Stimulated activated CD4-positive, alpha-beta T cell treated with anti-CD3 and anti-CD28 coated beads, Interleukin-1b, Interleukin-23, amount 100 ng/mL, for 48 hours (primary cell): ENCODE results near the gene GRIK4.
"Not testable (repeated sequence)": the region's sequence is repeated elsewhere in the genome, so short reads cannot be mapped to it uniquely, and the experiment has no call there.

Experiments
- DNase-seq: peaks from one replicate; pipeline ENCODE4 v3.0.0-alpha.2; 2020

The GRIK4 gene

GRCh38 chr11:120756931-120757330 is 245.4 kb downstream of the GRIK4 start:
- no peak for DNase-seq

GRCh38 chr11:120759046-120759445 is 247.5 kb downstream of the GRIK4 start:
- no peak for DNase-seq

DNA sequence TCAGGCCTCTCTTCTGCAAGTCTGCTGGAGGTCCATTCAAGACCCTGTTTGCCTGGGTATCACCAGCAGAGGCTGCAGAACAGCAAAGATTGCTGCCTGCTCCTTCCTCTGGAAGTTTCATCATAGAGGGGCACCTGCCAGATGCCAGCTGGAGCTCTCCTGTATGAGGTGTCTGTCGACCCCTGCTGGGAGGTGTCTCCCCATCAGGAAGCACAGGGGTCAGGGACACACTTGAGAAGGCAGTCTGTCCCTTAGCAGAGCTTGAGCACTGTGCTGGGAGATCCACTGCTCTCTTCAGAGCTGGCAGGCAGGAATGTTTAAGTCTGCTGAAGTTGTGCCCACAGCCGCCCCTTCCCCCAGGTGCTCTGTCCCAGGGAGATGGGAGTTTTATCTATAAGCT is 254.2 kb downstream of the GRIK4 start:
- DNase-seq: not testable (repeated sequence)

GRCh38 chr11:120766318-120766717 is 254.8 kb downstream of the GRIK4 start:
- DNase-seq: no peak

- no peak for DNase-seq
Observed at GRCh38 chr11:120768949-120769348, 257.4 kb downstream of the GRIK4 start.

- no peak for DNase-seq
Observed at GRCh38 chr11:120769906-120770305, 258.4 kb downstream of the GRIK4 start.

GRCh38 chr11:120771551-120772060 is 260.1 kb downstream of the GRIK4 start:
- DNase-seq: no peak

DNA sequence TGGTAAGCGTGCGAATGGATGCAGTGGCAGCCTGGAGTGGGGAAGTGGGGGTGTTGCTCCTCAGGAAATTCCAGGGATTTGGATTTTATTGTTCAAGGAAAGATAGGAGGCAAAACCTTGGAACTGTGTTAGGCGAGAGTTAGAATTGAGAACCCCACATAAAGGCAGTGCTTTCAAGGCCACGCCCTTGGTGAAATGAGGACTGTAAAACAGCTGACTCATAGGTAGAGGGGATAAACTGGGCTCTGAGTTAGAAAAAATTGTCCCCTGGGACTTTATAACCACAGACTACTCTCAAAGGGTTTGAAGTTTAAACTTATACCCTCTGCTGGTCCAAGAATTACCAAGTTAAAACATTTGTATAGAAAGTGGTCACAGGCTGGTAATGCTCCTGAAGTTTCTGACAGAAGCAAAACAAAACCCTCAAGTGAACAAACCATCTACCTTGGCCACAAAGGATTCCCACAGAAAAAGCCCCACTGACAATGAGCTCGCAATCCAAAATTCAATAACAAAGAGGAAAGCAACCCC is 262.0 kb downstream of the GRIK4 start:
- DNase-seq: no peak

DNA sequence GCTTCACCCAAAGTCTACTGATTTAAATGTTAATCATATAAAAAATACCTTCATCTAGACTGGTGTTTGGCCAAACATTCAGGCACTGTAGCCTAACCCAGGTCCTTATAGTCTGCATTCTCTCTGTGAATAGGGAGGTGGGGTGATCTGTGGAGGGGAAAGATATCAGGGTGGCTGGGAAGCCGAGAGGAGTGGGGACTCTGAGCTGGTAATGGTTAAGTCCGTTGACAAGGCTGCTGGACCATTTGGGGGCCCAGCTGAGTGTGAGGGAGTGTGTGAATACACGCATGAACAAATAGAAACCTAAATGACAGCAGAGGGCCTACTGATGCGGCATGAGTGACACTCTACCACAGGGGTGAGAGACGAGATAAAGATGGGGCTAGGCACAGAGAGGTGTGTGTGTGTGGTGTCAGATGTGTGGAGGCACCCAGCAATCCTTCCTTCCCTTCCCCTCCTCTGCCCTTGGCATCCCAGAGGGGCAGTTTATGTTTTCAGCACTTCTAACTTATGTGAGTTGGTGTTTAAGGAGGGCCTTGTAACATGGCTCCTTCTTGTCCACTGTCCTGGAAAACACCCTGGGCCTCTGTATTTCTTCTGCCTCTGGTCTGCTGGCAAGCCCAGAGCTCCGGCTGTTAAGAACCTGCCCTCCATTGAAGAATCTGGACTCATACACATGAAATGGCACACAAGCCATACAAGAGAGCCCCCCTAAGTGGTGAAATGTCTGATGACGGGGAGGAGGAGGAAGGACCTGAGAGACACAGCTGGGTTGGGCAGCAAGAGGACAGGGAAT is 263.2 kb downstream of the GRIK4 start:
- no peak for DNase-seq

- no peak for DNase-seq
Observed at GRCh38 chr11:120775986-120776951, 264.7 kb downstream of the GRIK4 start.

- DNase-seq: no peak
Observed at GRCh38 chr11:120778685-120779490, 267.3 kb downstream of the GRIK4 start.

GRCh38 chr11:120780239-120780638 is 268.7 kb downstream of the GRIK4 start:
- no peak for DNase-seq

GRCh38 chr11:120781486-120782120 is 270.1 kb downstream of the GRIK4 start:
- DNase-seq: no peak

DNA sequence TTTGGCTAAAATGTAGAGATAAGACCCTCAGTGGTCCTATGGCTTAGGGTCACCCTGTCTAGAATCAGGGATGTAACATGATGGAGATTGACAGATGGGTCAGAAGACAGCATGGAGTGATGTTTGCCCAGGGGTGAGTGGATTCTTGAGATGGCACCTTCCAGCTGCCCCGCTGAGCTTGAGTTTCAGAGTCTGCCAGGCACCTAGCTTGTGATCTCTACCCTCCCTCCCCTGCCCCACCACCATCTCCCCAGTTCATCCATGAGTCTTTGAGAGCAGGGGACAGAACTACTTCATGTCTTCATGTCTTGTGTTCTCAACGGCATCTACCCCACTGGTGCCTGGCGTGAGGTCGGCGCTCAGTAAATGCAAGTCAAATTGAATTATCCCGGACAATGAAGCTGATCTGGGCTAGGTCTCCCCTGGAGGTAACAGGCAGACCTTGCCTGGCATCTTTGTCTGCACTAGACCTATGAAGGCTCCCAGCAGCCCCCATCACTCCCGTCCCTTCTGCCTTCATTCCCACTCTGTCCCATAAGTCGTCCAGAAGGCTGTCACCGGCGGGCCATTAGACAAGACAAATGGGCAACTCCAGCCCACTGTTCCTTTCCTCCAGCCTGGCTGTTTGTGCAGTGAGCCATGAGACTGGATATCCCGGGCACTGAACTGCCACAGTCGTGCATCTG is 273.2 kb downstream of the GRIK4 start:
- no peak for DNase-seq

GRCh38 chr11:120785576-120785975 is 274.0 kb downstream of the GRIK4 start:
- DNase-seq: no peak

DNA sequence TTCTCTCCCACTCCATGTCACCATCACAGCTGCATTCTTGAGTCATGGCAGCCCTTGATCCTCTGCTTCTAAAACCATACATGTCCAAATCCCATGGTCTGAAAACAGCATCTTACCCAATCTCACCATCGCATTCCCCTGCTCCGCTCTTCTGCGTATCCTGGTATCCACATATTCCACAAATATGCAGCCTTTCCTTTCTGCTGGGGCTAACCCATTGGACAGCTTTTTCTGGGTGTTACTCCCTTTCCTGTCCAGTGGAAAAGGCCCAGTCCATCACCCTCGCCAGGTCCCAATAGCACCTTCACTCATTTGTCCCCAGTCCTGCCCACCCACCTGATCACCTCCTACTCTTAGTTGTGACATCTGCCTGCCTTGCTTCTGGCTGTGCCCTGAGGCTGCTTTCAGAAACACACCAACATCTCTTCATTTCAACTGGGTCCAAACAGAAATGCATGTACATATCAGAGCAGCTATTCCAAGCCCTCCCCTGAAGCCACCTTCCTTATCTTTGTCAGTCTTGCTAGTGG is 274.7 kb downstream of the GRIK4 start:
- no peak for DNase-seq

GRCh38 chr11:120787224-120787623 is 275.7 kb downstream of the GRIK4 start:
- not testable (repeated sequence) for DNase-seq

DNA sequence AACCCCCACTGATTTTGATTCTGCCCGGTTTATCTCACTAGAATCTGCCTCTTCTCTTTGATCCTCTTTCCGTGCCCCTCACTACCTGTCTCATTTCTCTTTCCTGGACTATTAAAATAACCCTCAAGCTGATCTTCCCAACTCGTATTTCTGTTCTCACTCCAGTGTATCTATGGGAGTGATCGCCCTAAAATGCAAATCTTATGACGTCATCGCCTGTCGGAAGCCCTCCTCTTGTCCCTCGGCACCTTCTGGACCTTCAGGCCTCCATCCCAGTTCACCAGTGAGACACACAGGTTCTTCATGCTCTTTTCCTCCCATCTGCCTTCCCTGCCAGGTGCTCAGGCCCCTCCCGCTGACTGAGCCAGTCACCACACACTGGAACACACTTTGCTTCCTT is 277.8 kb downstream of the GRIK4 start:
- no peak for DNase-seq

DNA sequence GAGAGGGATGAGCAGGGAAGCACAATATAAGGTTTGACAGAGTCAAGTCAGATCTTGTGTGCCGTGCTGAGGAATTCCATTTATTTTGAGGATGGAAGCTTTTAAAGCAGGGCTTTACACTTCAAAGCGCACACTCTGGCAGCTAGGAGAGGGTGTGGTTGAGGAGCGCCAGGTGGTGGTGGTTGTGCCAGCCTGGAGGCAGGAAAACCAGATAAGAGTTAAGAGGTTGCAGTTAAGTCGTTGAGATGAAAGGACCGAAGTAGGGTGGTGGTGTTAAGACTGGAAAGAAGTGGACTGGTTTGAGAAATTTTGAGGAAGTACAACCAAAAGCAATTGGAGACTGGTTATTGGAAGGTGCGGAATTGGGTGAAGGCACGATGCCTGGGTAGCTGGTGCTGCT is 280.8 kb downstream of the GRIK4 start:
- no peak for DNase-seq

GRCh38 chr11:120793150-120793549 is 281.6 kb downstream of the GRIK4 start:
- DNase-seq: no peak
